Smooth muscle cell (in vitro differentiated cells): Measurements from ENCODE around the gene PSMB7. TPM values are rescaled to one million over a fixed set of nuclear protein-coding genes. Genes with fewer than 3 reads are reported as not detected.

Experiments used
- DNase-seq: peaks from one replicate; lab custom pipeline; 2025; ENCODE audit not compliant: unreplicated experiment; lab: John Stamatoyannopoulos, UW
- H2AFZ ChIP-seq: fragments of 200-600 bp; sonication (generic); 2 replicates; pipeline ENCODE4 v1.6.0; 2016; ENCODE audit warnings: antibody characterized with exemption, low read depth, mild to moderate bottlenecking
- H3F3A ChIP-seq: fragments of 200-600 bp; sonication (generic); 2 replicates; pipeline ENCODE4 v1.6.0; 2017; ENCODE audit warnings: antibody characterized with exemption, low read depth
- H3K27ac ChIP-seq: fragments of 200-600 bp; sonication (generic); 2 replicates; pipeline ENCODE4 v1.5.1; 2016; ENCODE audit warnings: low read depth, mild to moderate bottlenecking
- H3K27me3 ChIP-seq: fragments of 200-600 bp; sonication (generic); 2 replicates; pipeline ENCODE4 v1.6.1; 2016; ENCODE audit warnings: low read depth, mild to moderate bottlenecking
- H3K36me3 ChIP-seq: fragments of 200-600 bp; sonication (generic); 2 replicates; pipeline ENCODE4 v1.5.1; 2016; ENCODE audit warnings: low read depth
- H3K4me1 ChIP-seq: fragments of 200-600 bp; sonication (generic); 2 replicates; pipeline ENCODE4 v1.5.1; 2016; ENCODE audit warnings: low read depth
- H3K4me2 ChIP-seq: fragments of 200-600 bp; sonication (generic); 2 replicates; pipeline ENCODE4 v1.6.0; 2016; ENCODE audit warnings: mild to moderate bottlenecking
- H3K4me3 ChIP-seq: fragments of 200-600 bp; sonication (generic); 2 replicates; pipeline ENCODE4 v1.5.1; 2016; ENCODE audit warnings: mild to moderate bottlenecking
- H3K79me2 ChIP-seq: fragments of 200-600 bp; sonication (generic); 2 replicates; pipeline ENCODE4 v1.6.0; 2016; ENCODE audit warnings: low read depth, mild to moderate bottlenecking
- H3K9ac ChIP-seq: fragments of 200-600 bp; sonication (generic); 2 replicates; pipeline ENCODE4 v1.6.0; 2016; ENCODE audit warnings: low read depth
- H3K9me3 ChIP-seq: fragments of 200-600 bp; sonication (generic); replicated peaks from 2 replicates; pipeline ENCODE4 v1.5.1; 2016; ENCODE audit warnings: low read depth
- H4K20me1 ChIP-seq: fragments of 200-600 bp; sonication (generic); 2 replicates; pipeline ENCODE4 v1.6.0; 2016; ENCODE audit warnings: low read depth
- CTCF ChIP-seq: fragments of 200-600 bp; sonication (generic); IDR thresholded peaks from 2 replicates; pipeline ENCODE4 v1.5.1; 2017; ENCODE audit warnings: borderline replicate concordance, mild to moderate bottlenecking, antibody characterized with exemption; ENCODE audit not compliant: insufficient read depth, poor library complexity, severe bottlenecking
- WGBS: methylation state at CpG from one replicate; pipeline ENCODE4 v1.1.7; 2016; ENCODE audit warnings: low lambda C conversion rate; 5-methylcytosine and 5-hydroxymethylcytosine counted together
- polyA plus RNA-seq: library from polyadenylated mRNA; unstranded; fragments of >200 nt; fragmentation: Nextera tagmentation; extraction: Ambion mirVana; gene quantifications from 2 replicates; pipeline ENCODE4 v1.2.1, GENCODE V29; 2016
- total RNA-seq: library from RNA; depleted of rRNA; stranded (reverse); fragments of >200 nt; gene quantifications from 2 replicates; pipeline ENCODE4 v1.2.3, GENCODE V29; 2014

PSMB7 gene
- total and polyA plus RNA-seq, 2 experiments from 2014 or later = 246 to 302 TPM

DNA sequence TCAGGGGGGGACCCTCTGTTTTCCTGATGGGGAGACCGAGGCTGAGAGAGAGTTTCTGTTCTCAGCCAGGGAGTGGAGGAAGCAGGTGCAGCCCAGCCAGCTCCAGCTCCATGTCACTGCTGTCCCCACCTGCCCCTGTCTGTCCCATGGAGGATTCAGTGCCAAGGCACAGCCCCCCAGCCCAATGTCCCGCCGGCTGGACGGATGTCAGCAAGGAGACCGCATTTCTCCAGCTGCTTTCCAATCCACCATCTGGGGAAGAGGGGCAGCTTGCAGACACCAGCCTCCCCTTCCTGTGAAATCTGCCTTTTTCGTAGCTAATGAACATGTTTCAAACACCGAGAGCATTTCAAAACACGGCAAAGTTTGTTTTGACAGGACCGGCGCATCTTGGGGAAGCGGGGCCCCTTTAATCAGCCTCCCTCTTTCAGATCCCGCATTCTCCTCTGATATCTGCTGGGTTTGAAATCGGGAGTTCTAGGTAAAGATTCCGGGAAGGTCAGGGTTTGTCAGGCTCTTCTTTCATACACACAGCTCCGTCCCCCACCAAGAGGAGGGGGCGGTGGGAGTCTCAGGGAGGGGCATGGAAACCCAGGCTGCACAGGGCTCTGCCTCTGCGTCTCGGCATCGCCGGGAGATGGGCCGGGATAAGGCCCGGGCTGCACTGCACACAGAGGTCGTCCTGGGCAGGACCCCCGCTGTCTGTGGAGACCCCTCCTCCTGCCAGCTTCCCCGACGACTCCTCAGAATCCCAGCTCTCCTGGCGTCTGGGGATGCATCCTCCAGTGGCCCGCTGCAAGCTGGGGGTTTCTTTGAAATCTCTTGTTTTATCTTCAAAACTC, 82.7 kb downstream of the PSMB7 start:
- Histone ChIP-seq H3K9me3 (no peaks in the 10 kb centered on the region), H3F3A (no peaks in the 10 kb centered on the region), H3K36me3 (peaks cover 8% of the 10 kb centered on the region), H3K27me3 (no peaks in the 10 kb centered on the region), H3K9ac (no peak overlapping the region), H3K79me2 (no peaks in the 10 kb centered on the region), H3K27ac (no peak overlapping the region), H4K20me1 (peaks cover 63% of the 10 kb centered on the region), H3K4me2 (no peak overlapping the region), H2AFZ (no peak overlapping the region), H3K4me3 (no peak overlapping the region), H3K4me1 (no peaks in the 10 kb centered on the region)
- no peak for TF ChIP-seq CTCF
- no peak for DNase-seq
- 88% methylated on average over 28 of the region's 28 CpGs for WGBS

DNA sequence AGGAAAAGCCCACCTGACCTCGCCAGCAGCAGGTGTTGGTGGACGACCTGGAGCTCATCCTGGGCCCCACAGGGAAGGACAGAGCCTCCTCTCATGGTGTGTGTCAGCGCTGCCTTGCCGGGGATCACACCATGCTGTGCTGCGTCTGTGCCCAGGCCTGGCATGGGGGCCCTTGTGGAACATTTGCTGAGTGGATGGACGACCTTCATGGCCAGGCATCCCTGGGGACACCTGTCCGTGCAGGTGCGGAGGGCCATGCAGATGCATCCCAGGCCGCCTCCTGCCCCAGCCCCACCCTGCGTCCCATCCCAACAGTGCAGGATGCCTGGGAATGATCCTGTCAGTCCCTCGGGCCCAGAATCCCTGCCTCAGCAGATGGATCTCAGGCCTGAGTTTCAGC, 83.7 kb downstream of the PSMB7 start:
- WGBS = 84% methylated on average over 11 of the region's 11 CpGs
- Histone ChIP-seq H3F3A (no peaks in the 10 kb centered on the region), H3K4me3 (no peak overlapping the region), H3K36me3 (no peaks in the 10 kb centered on the region), H3K27me3 (no peaks in the 10 kb centered on the region), H3K4me2 (no peak overlapping the region), H4K20me1 (peaks cover 59% of the 10 kb centered on the region), H3K27ac (no peak overlapping the region), H3K9me3 (no peaks in the 10 kb centered on the region), H3K4me1 (no peaks in the 10 kb centered on the region), H2AFZ (no peak overlapping the region), H3K9ac (no peak overlapping the region), H3K79me2 (no peaks in the 10 kb centered on the region)
- TF ChIP-seq CTCF = no peak
- DNase-seq = no peak

GRCh38 chr9:124330011-124330697, 85.1 kb downstream of the PSMB7 start:
- WGBS = 92% methylated on average over 29 of the region's 29 CpGs
- no peak overlapping the region for H3K27ac ChIP-seq
- peaks cover 52% of the 10 kb centered on the region for H4K20me1 ChIP-seq
- no peaks in the 10 kb centered on the region for H3K9me3 ChIP-seq
- no peak overlapping the region for H2AFZ ChIP-seq
- H3K9ac ChIP-seq = no peak overlapping the region
- no peaks in the 10 kb centered on the region for H3K79me2 ChIP-seq
- no peaks in the 10 kb centered on the region for H3F3A ChIP-seq
- TF ChIP-seq CTCF = no peak
- H3K4me3 ChIP-seq = no peak overlapping the region
- no peaks in the 10 kb centered on the region for H3K27me3 ChIP-seq
- H3K4me1 ChIP-seq = no peaks in the 10 kb centered on the region
- DNase-seq = no peak
- H3K36me3 ChIP-seq = no peaks in the 10 kb centered on the region
- H3K4me2 ChIP-seq = no peak overlapping the region
